Activated CD4-positive, CD25-positive, alpha-beta regulatory T cell treated with anti-CD3 and anti-CD28 coated beads, Interleukin-2, amount 50 U/mL, for 24 hours (primary cell): ENCODE results near the gene TTLL4.

Source experiments
- ATAC-seq, 2 donors: fragments of 150-1000 bp; cut with Tn5 transposase; one replicate each; pipeline ENCODE4 v1.10.0; 2021; ENCODE audit warnings: mild to moderate bottlenecking in 1 of 2, moderate library complexity in 1 of 2

Gene TTLL4

GRCh38 chr2:218785103-218785502 lies 74.5 kb downstream of the TTLL4 start:
- ATAC-seq = no peak

- no peak for ATAC-seq
Measured at GRCh38 chr2:218786133-218786532, 75.5 kb downstream of the TTLL4 start.

GRCh38 chr2:218788529-218789255 lies 78.1 kb downstream of the TTLL4 start:
- no peak for ATAC-seq

GRCh38 chr2:218792433-218792832 lies 81.8 kb downstream of the TTLL4 start:
- ATAC-seq = no peak

- ATAC-seq = no peak
Measured at GRCh38 chr2:218796691-218797090, 86.1 kb downstream of the TTLL4 start.

GRCh38 chr2:218798767-218799504 lies 88.3 kb downstream of the TTLL4 start:
- no peak for ATAC-seq

- no peak for ATAC-seq
Measured at GRCh38 chr2:218799990-218800389, 89.4 kb downstream of the TTLL4 start.

GRCh38 chr2:218802386-218802994 lies 91.9 kb downstream of the TTLL4 start:
- no peak for ATAC-seq

- no peak for ATAC-seq
Measured at GRCh38 chr2:218804817-218805216, 94.2 kb downstream of the TTLL4 start.
